Measurements from ENCODE around the gene ZNF316. TPM values are rescaled to one million over a fixed set of nuclear protein-coding genes. Genes with fewer than 3 reads are reported as not detected.

The ZNF316 gene
- polyA plus RNA-seq, 3 donors = 0.66 to 41.1 (median 1.2) TPM

- Mint-ChIP-seq H3K4me1 (peaks cover 15% of the 10 kb centered on the region), H3K27me3 (ENCODE audit: low read depth in 3 of 3) (no peaks in the 10 kb centered on the region), H3K36me3 (peaks cover 46 to 70% of the 10 kb centered on the region in 2 donors), H3K9me3 (no peaks in the 10 kb centered on the region), H3K27ac (peak overlapping the region in 1 of 7 donors; percentile 32), H3K4me3 (no peak overlapping the region)
- H3K36me3 ChIP-seq (replicated peaks in 1 of 2; ENCODE audit: control insufficient read depth in 1 of 2, insufficient read depth in 2 of 2, low read length in 2 of 2) = peaks cover 30 to 68% of the 10 kb centered on the region in 2 donors
- peaks cover 14% of the 10 kb centered on the region for H4K20me1 ChIP-seq (ENCODE audit: insufficient read depth, low read length)
- no peak overlapping the region for H3K4me3 ChIP-seq (replicated peaks in 1 of 3; ENCODE audit: low read depth in 2 of 3, low read length in 3 of 3)
- H3K27me3 ChIP-seq (ENCODE audit: control insufficient read depth in 2 of 2, insufficient read depth in 2 of 2, low read length in 2 of 2) = no peaks in the 10 kb centered on the region
- intact Hi-C loops (cut with micrococcal nuclease) = loop anchor here (5.0 kb wide), 1 partner anchor 44 kb away; no protein-coding TSS in a partner anchor
- H3K9me3 ChIP-seq (replicated peaks in 1 of 2; ENCODE audit: control insufficient read depth in 1 of 2, insufficient read depth in 1 of 2, low read length in 2 of 2) = no peaks in the 10 kb centered on the region
- DNase-seq = no peak
- no peak overlapping the region for H2AFZ ChIP-seq (ENCODE audit: insufficient read depth, low read depth, low read length, poor library complexity, severe bottlenecking)
- H3K79me2 ChIP-seq (ENCODE audit: insufficient read depth, low read length) = peaks cover 16% of the 10 kb centered on the region
- 91% methylated on average over 5 of the region's 9 CpGs for WGBS (ENCODE audit: insufficient coverage)
- no peak overlapping the region for H3K4me2 ChIP-seq (replicated peaks; ENCODE audit: extremely low read depth, low read length, poor library complexity, severe bottlenecking)
- no peak overlapping the region for H3K9ac ChIP-seq (ENCODE audit: insufficient read depth, low read length, poor library complexity, severe bottlenecking)
- TF ChIP-seq CTCF (IDR thresholded peaks at IDR 0.05) = no peak
- H3K4me1 ChIP-seq (ENCODE audit: control insufficient read depth in 1 of 2, insufficient read depth in 2 of 2, low read length in 2 of 2) = peaks cover 13 to 20% of the 10 kb centered on the region in 2 donors
- no peak overlapping the region for H3K27ac ChIP-seq (ENCODE audit: low read depth in 1 of 2, low read length in 2 of 2)
Measured at GRCh38 chr7:6588566-6588965, 48.6 kb upstream of the ZNF316 start.

- intact Hi-C loops (cut with micrococcal nuclease) = loop anchor here (5.0 kb wide), 1 partner anchor 43 kb away; no protein-coding TSS in a partner anchor
- no peaks in the 10 kb centered on the region for H3K9me3 ChIP-seq (replicated peaks in 1 of 2; ENCODE audit: control insufficient read depth in 1 of 2, insufficient read depth in 1 of 2, low read length in 2 of 2)
- DNase-seq = no peak
- Mint-ChIP-seq H3K36me3 (peaks cover 47 to 73% of the 10 kb centered on the region in 2 donors), H3K4me1 (peaks cover 15% of the 10 kb centered on the region), H3K4me3 (peak overlapping the region; percentile 48 to 67), H3K27me3 (ENCODE audit: low read depth in 3 of 3) (no peaks in the 10 kb centered on the region), H3K9me3 (no peaks in the 10 kb centered on the region), H3K27ac (peak overlapping the region in 1 of 7 donors; percentile 8)
- peak overlapping the region; percentile 85 for H2AFZ ChIP-seq (ENCODE audit: insufficient read depth, low read depth, low read length, poor library complexity, severe bottlenecking)
- peaks cover 14% of the 10 kb centered on the region for H4K20me1 ChIP-seq (ENCODE audit: insufficient read depth, low read length)
- no peak overlapping the region for H3K9ac ChIP-seq (ENCODE audit: insufficient read depth, low read length, poor library complexity, severe bottlenecking)
- peaks cover 33 to 68% of the 10 kb centered on the region in 2 donors for H3K36me3 ChIP-seq (replicated peaks in 1 of 2; ENCODE audit: control insufficient read depth in 1 of 2, insufficient read depth in 2 of 2, low read length in 2 of 2)
- peak overlapping the region in 2 of 3 experiments; percentile 19 to 87 for H3K4me3 ChIP-seq (replicated peaks in 1 of 3; ENCODE audit: low read depth in 2 of 3, low read length in 3 of 3)
- H3K79me2 ChIP-seq (ENCODE audit: insufficient read depth, low read length) = peaks cover 16% of the 10 kb centered on the region
- 45% methylated on average over 17 of the region's 22 CpGs for WGBS (ENCODE audit: insufficient coverage)
- no peak for TF ChIP-seq CTCF (IDR thresholded peaks at IDR 0.05)
- H3K27ac ChIP-seq (ENCODE audit: low read depth in 1 of 2, low read length in 2 of 2) = no peak overlapping the region
- H3K27me3 ChIP-seq (ENCODE audit: control insufficient read depth in 2 of 2, insufficient read depth in 2 of 2, low read length in 2 of 2) = no peaks in the 10 kb centered on the region
- H3K4me1 ChIP-seq (ENCODE audit: control insufficient read depth in 1 of 2, insufficient read depth in 2 of 2, low read length in 2 of 2) = peaks cover 13 to 20% of the 10 kb centered on the region in 2 donors
- H3K4me2 ChIP-seq (replicated peaks; ENCODE audit: extremely low read depth, low read length, poor library complexity, severe bottlenecking) = peak overlapping the region; percentile 88
Measured at GRCh38 chr7:6589151-6589828, 47.8 kb upstream of the ZNF316 start.

All from CD14-positive monocyte (primary cell).